Loucy (cell line): Measurements from ENCODE around the gene ELOA.

Experiments used
- EZH2phosphoT487 ChIP-seq: fragments of 200-600 bp; IDR thresholded peaks from 2 replicates; pipeline ENCODE4 v1.6.1; 2018; ENCODE audit warnings: antibody characterized with exemption, mild to moderate bottlenecking, moderate library complexity, borderline replicate concordance
- TF ChIP-seq, protein P1 (sequence below): fragments of 200-600 bp; sonication (generic); conservative IDR thresholded peaks from 2 replicates; pipeline ENCODE4 v1.5.1; 2014; ENCODE audit warnings: mild to moderate bottlenecking, antibody characterized with exemption, low read length

- TF ChIP-seq, protein P1, sequence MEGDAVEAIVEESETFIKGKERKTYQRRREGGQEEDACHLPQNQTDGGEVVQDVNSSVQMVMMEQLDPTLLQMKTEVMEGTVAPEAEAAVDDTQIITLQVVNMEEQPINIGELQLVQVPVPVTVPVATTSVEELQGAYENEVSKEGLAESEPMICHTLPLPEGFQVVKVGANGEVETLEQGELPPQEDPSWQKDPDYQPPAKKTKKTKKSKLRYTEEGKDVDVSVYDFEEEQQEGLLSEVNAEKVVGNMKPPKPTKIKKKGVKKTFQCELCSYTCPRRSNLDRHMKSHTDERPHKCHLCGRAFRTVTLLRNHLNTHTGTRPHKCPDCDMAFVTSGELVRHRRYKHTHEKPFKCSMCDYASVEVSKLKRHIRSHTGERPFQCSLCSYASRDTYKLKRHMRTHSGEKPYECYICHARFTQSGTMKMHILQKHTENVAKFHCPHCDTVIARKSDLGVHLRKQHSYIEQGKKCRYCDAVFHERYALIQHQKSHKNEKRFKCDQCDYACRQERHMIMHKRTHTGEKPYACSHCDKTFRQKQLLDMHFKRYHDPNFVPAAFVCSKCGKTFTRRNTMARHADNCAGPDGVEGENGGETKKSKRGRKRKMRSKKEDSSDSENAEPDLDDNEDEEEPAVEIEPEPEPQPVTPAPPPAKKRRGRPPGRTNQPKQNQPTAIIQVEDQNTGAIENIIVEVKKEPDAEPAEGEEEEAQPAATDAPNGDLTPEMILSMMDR: no peak
- TF ChIP-seq EZH2phosphoT487: no peak
Measured at GRCh38 chr1:23768733-23769132, 25.5 kb downstream of the ELOA start.
